Stomach (tissue), 4 donors: ENCODE data around the gene ACTL7A.

ENCODE experiments used
- CTCF ChIP-seq, 7 experiments: fragments of 450-650 bp in 4 of 7; fragments of 200-600 bp in 3 of 7; sonication (generic) in 3 of 7; IDR thresholded peaks; one replicate each; pipeline ENCODE4 v1.5.1; 2016 to 2019; ENCODE audit warnings: antibody characterized with exemption in 7 of 7, control low read depth in 2 of 7, mild to moderate bottlenecking in 1 of 7
- EP300 ChIP-seq: sonication (generic); formaldehyde crosslinking; IDR thresholded peaks from one replicate; pipeline ENCODE4 v1.6.1; 2017; ENCODE audit warnings: antibody characterized with exemption
- POLR2A ChIP-seq, 4 donors: fragments of 450-650 bp; IDR thresholded peaks; one replicate each; pipeline ENCODE4 v1.6.1; 2016; ENCODE audit warnings: antibody characterized with exemption in 4 of 4, control low read depth in 2 of 4, mild to moderate bottlenecking in 1 of 4, moderate library complexity in 1 of 4
- POLR2AphosphoS5 ChIP-seq, 3 donors: sonication (generic); formaldehyde crosslinking; IDR thresholded peaks; one replicate each; pipeline ENCODE4 v1.6.1; 2016; ENCODE audit warnings: antibody characterized with exemption in 3 of 3

GRCh38 chr9:108863891-108864290 lies 1.8 kb downstream of the ACTL7A start:
- TF ChIP-seq POLR2A (IDR thresholded peaks at IDR 0.05) (no peak), CTCF (IDR thresholded peaks at IDR 0.05) (no peak), EP300 (no peak), POLR2AphosphoS5 (IDR thresholded peaks at IDR 0.05) (no peak)
